Mesendoderm (in vitro differentiated cells): ENCODE data around the gene RAB3IL1.

Experiments
- DNase-seq: peaks from one replicate; pipeline ENCODE4 v3.0.0; 2013
- H2AK5ac ChIP-seq: 2 replicates; pipeline ENCODE4 v1.6.1; 2013; ENCODE audit warnings: low read length, inconsistent platforms
- H2BK120ac ChIP-seq: 2 replicates; pipeline ENCODE4 v1.6.1; 2013; ENCODE audit warnings: low read depth, mild to moderate bottlenecking, low read length, moderate library complexity, mixed read lengths
- H2BK15ac ChIP-seq: replicated peaks from 2 replicates; pipeline ENCODE4 v1.6.1; 2013; ENCODE audit warnings: low read depth, mild to moderate bottlenecking, moderate library complexity
- H2BK5ac ChIP-seq: 2 replicates; pipeline ENCODE4 v1.6.1; 2013; ENCODE audit warnings: low read length, inconsistent platforms
- H3K18ac ChIP-seq: 2 replicates; pipeline ENCODE4 v1.6.1; 2013; ENCODE audit warnings: mild to moderate bottlenecking, low read length, mixed read lengths
- H3K23ac ChIP-seq: one replicate; pipeline ENCODE4 v1.6.1; 2013; ENCODE audit warnings: low read length
- H3K27ac ChIP-seq: 2 replicates; pipeline ENCODE4 v1.5.1; 2013; ENCODE audit warnings: low read depth, mild to moderate bottlenecking, inconsistent platforms, low read length, moderate library complexity
- H3K27me3 ChIP-seq: 2 replicates; pipeline ENCODE4 v1.6.1; 2013; ENCODE audit warnings: low read length, control low read depth, mild to moderate bottlenecking, inconsistent platforms; ENCODE audit not compliant: insufficient read depth, poor library complexity
- H3K36me3 ChIP-seq: 2 replicates; pipeline ENCODE4 v1.6.1; 2013; ENCODE audit warnings: low read length, inconsistent platforms; ENCODE audit not compliant: control insufficient read depth, insufficient read depth
- H3K4ac ChIP-seq: one replicate; pipeline ENCODE4 v1.6.1; 2013; ENCODE audit warnings: low read depth, mild to moderate bottlenecking, low read length, moderate library complexity
- H3K4me1 ChIP-seq: 2 replicates; pipeline ENCODE4 v1.6.1; 2013; ENCODE audit warnings: low read depth, low read length, inconsistent platforms; ENCODE audit not compliant: control insufficient read depth
- H3K4me2 ChIP-seq: 2 replicates; pipeline ENCODE4 v1.6.1; 2013; ENCODE audit warnings: low read length
- H3K4me3 ChIP-seq: 2 replicates; pipeline ENCODE4 v1.5.1; 2013; ENCODE audit warnings: mild to moderate bottlenecking, low read length
- H3K56ac ChIP-seq: one replicate; pipeline ENCODE4 v1.6.1; 2013; ENCODE audit warnings: low read length
- H3K79me1 ChIP-seq: 2 replicates; pipeline ENCODE4 v1.6.1; 2013; ENCODE audit warnings: low read length, inconsistent platforms
- H3K79me2 ChIP-seq: 2 replicates; pipeline ENCODE4 v1.6.1; 2013; ENCODE audit warnings: mild to moderate bottlenecking, low read length; ENCODE audit not compliant: control insufficient read depth, insufficient read depth
- H3K9ac ChIP-seq: 2 replicates; pipeline ENCODE4 v1.6.1; 2013; ENCODE audit warnings: low read length, inconsistent platforms
- H4K5ac ChIP-seq: one replicate; pipeline ENCODE4 v1.6.1; 2013; ENCODE audit warnings: low read length
- H4K8ac ChIP-seq: one replicate; pipeline ENCODE4 v1.6.1; 2013; ENCODE audit warnings: low read depth, mild to moderate bottlenecking, control low read depth, low read length, moderate library complexity
- WGBS: extraction: QIAGEN DNeasy Blood & Tissue Kit; methylation state at CpG from one replicate; pipeline ENCODE4 v1.1.7; 2013; ENCODE audit warnings: low lambda C conversion rate, missing lambda C conversion rate; ENCODE audit not compliant: insufficient coverage; ENCODE audit errors: extremely low coverage; 5-methylcytosine and 5-hydroxymethylcytosine counted together

The RAB3IL1 gene

DNA sequence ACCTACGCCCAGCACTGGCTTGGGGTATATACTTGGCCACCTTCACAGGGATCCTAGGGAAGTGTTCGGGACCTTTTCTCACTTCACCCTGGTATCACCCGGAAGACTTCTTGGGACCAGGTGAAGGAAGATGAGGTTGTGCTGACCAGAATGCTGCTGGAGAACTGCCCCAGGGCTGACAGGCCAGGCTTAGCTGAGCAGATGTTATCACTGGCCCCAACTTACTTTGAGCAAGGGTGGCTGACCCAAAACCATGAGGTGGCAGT, 45.6 kb upstream of the RAB3IL1 start:
- no peak overlapping the region for H3K4ac ChIP-seq
- no CpG with 5 or more reads among the region's 3 CpGs for whole genome bisulfite sequencing
- no peak overlapping the region for H3K4me3 ChIP-seq
- H3K4me2 ChIP-seq, result no peak overlapping the region
- peaks cover 1% of the 10 kb centered on the region for H3K4me1 ChIP-seq
- no peak overlapping the region for H3K18ac ChIP-seq
- no peak overlapping the region for H3K23ac ChIP-seq
- DNase-seq, result peak; percentile 55
- H4K5ac ChIP-seq, result no peak overlapping the region
- peaks cover 14% of the 10 kb centered on the region for H3K36me3 ChIP-seq
- no peak overlapping the region for H4K8ac ChIP-seq
- no peak overlapping the region for H3K27ac ChIP-seq
- H2AK5ac ChIP-seq, result no peak overlapping the region
- H2BK120ac ChIP-seq, result no peak overlapping the region
- H3K9ac ChIP-seq, result no peak overlapping the region
- H3K27me3 ChIP-seq, result no peaks in the 10 kb centered on the region
- H3K79me2 ChIP-seq, result peaks cover 22% of the 10 kb centered on the region
- no peak overlapping the region for H3K56ac ChIP-seq
- H3K79me1 ChIP-seq, result peaks cover 8% of the 10 kb centered on the region
- H2BK5ac ChIP-seq, result no peak overlapping the region
- no peak overlapping the region for H2BK15ac ChIP-seq

DNA sequence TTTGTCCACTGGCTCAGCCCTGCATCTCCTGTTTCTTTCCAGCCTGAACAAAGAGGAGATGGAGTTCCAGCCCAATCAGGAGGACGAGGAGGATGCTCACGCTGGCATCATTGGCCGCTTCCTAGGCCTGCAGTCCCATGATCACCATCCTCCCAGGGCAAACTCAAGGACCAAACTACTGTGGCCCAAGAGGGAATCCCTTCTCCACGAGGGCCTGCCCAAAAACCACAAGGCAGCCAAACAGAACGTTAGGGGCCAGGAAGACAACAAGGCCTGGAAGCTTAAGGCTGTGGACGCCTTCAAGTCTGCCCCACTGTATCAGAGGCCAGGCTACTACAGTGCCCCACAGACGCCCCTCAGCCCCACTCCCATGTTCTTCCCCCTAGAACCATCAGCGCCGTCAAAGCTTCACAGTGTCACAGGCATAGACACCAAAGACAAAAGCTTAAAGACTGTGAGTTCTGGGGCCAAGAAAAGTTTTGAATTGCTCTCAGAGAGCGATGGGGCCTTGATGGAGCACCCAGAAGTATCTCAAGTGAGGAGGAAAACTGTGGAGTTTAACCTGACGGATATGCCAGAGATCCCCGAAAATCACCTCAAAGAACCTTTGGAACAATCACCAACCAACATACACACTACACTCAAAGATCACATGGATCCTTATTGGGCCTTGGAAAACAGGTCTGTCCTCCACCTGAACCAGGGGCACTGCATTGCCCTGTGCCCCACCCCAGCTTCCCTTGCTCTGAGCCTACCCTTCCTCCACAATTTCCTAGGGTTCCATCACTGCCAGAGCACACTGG, 45.0 kb upstream of the RAB3IL1 start:
- peaks cover 14% of the 10 kb centered on the region for H3K36me3 ChIP-seq
- no peak overlapping the region for H3K4me3 ChIP-seq
- no peak overlapping the region for H3K27ac ChIP-seq
- H3K79me2 ChIP-seq, result peaks cover 21% of the 10 kb centered on the region
- no peak overlapping the region for H2BK5ac ChIP-seq
- H3K23ac ChIP-seq, result no peak overlapping the region
- no peak overlapping the region for H3K56ac ChIP-seq
- no peak overlapping the region for H3K18ac ChIP-seq
- no peak overlapping the region for H4K8ac ChIP-seq
- no peaks in the 10 kb centered on the region for H3K27me3 ChIP-seq
- no CpG with 5 or more reads among the region's 12 CpGs for WGBS
- H3K79me1 ChIP-seq, result peaks cover 6% of the 10 kb centered on the region
- no peak overlapping the region for H4K5ac ChIP-seq
- H3K4me2 ChIP-seq, result no peak overlapping the region
- H3K9ac ChIP-seq, result no peak overlapping the region
- DNase-seq, result no peak
- no peak overlapping the region for H2BK15ac ChIP-seq
- H2BK120ac ChIP-seq, result no peak overlapping the region
- H2AK5ac ChIP-seq, result no peak overlapping the region
- peaks cover 1% of the 10 kb centered on the region for H3K4me1 ChIP-seq
- no peak overlapping the region for H3K4ac ChIP-seq

DNA sequence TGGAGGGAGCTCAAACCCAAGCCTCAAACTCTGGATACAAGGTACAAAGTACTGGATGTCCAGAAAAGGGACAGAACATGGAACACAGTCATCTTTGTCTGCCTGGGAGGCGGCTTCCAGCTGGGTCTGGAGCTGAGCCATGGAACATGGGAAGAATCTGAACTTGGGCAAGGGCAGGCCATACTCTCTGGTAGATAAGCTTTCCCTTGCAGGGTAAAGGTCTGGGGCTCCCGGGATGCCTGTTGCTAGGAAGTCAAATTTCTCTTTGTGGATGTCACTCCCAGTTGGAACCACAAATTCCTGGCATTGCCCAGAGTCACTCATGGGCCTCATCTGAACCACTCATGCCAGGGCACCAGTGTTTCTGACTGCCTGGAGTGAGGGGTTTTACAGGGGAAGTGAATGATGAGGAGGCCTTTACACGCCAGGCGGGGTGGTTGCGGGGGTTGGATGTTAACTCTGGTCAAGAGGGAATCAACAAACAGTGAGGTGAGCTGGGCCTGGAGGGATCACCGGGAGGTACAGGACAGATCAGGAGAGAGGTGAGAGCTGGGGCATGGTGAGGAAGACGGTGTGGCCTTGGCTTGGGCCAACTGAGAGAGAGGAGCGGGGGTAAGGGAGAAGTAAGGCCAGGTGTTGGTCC, 44.3 kb upstream of the RAB3IL1 start:
- Histone ChIP-seq H4K5ac (no peak overlapping the region), H3K4me3 (no peak overlapping the region), H3K9ac (no peak overlapping the region), H2BK5ac (no peak overlapping the region), H3K4me2 (no peak overlapping the region), H3K4ac (no peak overlapping the region), H3K79me1 (peaks cover 6% of the 10 kb centered on the region), H3K4me1 (peaks cover 1% of the 10 kb centered on the region), H3K56ac (no peak overlapping the region), H3K23ac (no peak overlapping the region), H2BK15ac (no peak overlapping the region), H4K8ac (no peak overlapping the region), H2BK120ac (no peak overlapping the region), H3K36me3 (peaks cover 14% of the 10 kb centered on the region), H2AK5ac (no peak overlapping the region), H3K27ac (no peak overlapping the region), H3K79me2 (peaks cover 17% of the 10 kb centered on the region), H3K18ac (no peak overlapping the region), H3K27me3 (no peaks in the 10 kb centered on the region)
- WGBS, result no CpG with 5 or more reads among the region's 8 CpGs
- no peak for DNase-seq

DNA sequence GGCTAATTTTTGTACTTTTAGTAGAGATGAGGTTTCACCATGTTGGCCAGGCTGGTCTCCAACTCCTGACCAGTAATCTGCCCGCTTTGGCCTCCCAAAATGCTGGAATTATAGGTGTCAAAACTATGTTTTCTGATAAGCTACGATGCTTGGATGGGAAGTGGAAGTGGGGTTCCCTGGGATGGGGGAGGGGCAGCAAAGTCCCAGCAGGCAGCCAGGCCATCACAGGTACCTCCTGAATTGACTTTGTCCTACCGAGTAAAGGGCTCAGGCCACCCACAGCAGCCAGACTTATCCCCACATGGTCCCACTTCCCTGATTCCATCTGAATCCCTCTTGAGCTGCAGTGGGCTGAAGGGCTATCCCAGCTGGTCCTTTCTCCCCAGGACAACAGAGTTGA, 43.2 kb upstream of the RAB3IL1 start:
- Histone ChIP-seq H3K36me3 (peaks cover 14% of the 10 kb centered on the region), H2AK5ac (no peak overlapping the region), H3K56ac (no peak overlapping the region), H3K27me3 (no peaks in the 10 kb centered on the region), H4K5ac (no peak overlapping the region), H3K4me1 (peaks cover 1% of the 10 kb centered on the region), H3K27ac (no peak overlapping the region), H3K4me3 (no peak overlapping the region), H3K4me2 (no peak overlapping the region), H3K9ac (no peak overlapping the region), H4K8ac (no peak overlapping the region), H2BK15ac (no peak overlapping the region), H3K79me1 (peaks cover 6% of the 10 kb centered on the region), H2BK120ac (no peak overlapping the region), H3K23ac (no peak overlapping the region), H3K4ac (no peak overlapping the region), H3K18ac (no peak overlapping the region), H3K79me2 (peaks cover 6% of the 10 kb centered on the region), H2BK5ac (no peak overlapping the region)
- no peak for DNase-seq
- WGBS, result no CpG with 5 or more reads among the region's 3 CpGs

DNA sequence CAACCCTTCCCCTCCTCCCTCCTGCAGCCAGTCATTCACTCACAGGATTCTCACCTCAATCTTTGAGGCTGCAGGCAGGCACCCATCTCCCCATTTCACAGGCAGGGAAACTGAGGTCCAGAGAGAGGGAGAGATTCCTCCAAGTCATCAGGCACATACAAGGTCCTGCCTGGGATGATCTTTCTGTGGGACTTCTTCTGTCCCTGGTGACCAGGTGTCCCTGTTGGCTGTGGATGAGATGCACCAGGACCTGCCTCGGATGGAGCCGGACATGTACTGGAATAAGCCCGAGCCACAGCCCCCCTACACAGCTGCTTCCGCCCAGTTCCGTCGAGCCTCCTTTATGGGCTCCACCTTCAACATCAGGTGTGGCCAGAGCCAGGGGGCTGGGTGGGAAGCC, 42.3 kb upstream of the RAB3IL1 start:
- Histone ChIP-seq H2BK5ac (no peak overlapping the region), H3K18ac (no peak overlapping the region), H3K4me1 (no peaks in the 10 kb centered on the region), H3K23ac (no peak overlapping the region), H3K56ac (no peak overlapping the region), H3K4me3 (no peak overlapping the region), H2BK15ac (no peak overlapping the region), H3K79me2 (no peaks in the 10 kb centered on the region), H3K36me3 (peaks cover 7% of the 10 kb centered on the region), H3K4me2 (no peak overlapping the region), H3K4ac (no peak overlapping the region), H3K9ac (no peak overlapping the region), H4K8ac (no peak overlapping the region), H2AK5ac (no peak overlapping the region), H3K27me3 (no peaks in the 10 kb centered on the region), H2BK120ac (no peak overlapping the region), H3K79me1 (peaks cover 1% of the 10 kb centered on the region), H4K5ac (no peak overlapping the region), H3K27ac (no peak overlapping the region)
- DNase-seq, result no peak
- WGBS, result no CpG with 5 or more reads among the region's 6 CpGs

DNA sequence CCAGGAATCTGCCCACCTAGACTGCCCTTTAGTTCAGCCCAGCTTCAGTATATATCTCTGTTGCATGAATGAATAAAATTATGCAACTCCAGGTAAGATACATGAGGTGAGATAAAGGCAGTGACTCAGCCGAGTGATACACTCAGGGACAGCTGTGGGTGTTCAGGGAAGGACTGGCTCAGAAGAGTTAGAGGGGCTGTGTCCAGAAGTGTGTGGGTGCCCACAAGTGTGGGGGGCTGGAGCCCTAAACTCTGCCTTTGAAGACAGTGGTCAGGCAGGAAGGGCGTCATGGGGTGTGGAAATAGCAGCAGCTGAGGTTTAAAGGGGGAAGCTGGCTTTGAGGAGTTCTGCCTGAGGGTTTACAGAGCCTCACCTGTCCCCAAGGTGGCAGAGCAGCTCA, 41.7 kb upstream of the RAB3IL1 start:
- H3K36me3 ChIP-seq, result peaks cover 6% of the 10 kb centered on the region
- H3K4ac ChIP-seq, result no peak overlapping the region
- no peak overlapping the region for H3K23ac ChIP-seq
- no peak overlapping the region for H3K9ac ChIP-seq
- no peaks in the 10 kb centered on the region for H3K79me2 ChIP-seq
- H3K79me1 ChIP-seq, result peaks cover 1% of the 10 kb centered on the region
- no peak overlapping the region for H4K5ac ChIP-seq
- H4K8ac ChIP-seq, result no peak overlapping the region
- WGBS, result no CpG with 5 or more reads among the region's 2 CpGs
- H3K18ac ChIP-seq, result no peak overlapping the region
- no peak overlapping the region for H3K4me3 ChIP-seq
- no peak overlapping the region for H2AK5ac ChIP-seq
- no peak overlapping the region for H2BK15ac ChIP-seq
- H2BK120ac ChIP-seq, result no peak overlapping the region
- DNase-seq, result no peak
- H2BK5ac ChIP-seq, result no peak overlapping the region
- H3K56ac ChIP-seq, result no peak overlapping the region
- no peaks in the 10 kb centered on the region for H3K27me3 ChIP-seq
- H3K4me2 ChIP-seq, result no peak overlapping the region
- H3K27ac ChIP-seq, result no peak overlapping the region
- no peaks in the 10 kb centered on the region for H3K4me1 ChIP-seq
